A549 (cell line): ENCODE measurements around the gene CDC42SE1. TPM values are rescaled to one million over a fixed set of nuclear protein-coding genes. Genes with fewer than 3 reads are reported as not detected.
"Not testable (repeated sequence)": the region's sequence is repeated elsewhere in the genome, so short reads cannot be mapped to it uniquely, and the experiment has no call there.

Source experiments
- ATAC-seq, 2 experiments: fragments of 200-7000 bp in 1 of 2; fragments of >200 bp in 1 of 2; cut with Nextera tagmentation in 1 of 2; cut with Tn5 transposase in 1 of 2; 3 replicates each; pipeline versions ENCODE4 v1.8.0 to v1.9.1; 2018 to 2020; ENCODE audit warnings: mild to moderate bottlenecking in 1 of 2, moderate library complexity in 1 of 2
- CTCF ChIA-PET: fragments of 300-600 bp; sonication (Branson Sonifier 250); formaldehyde crosslinking; extraction: SDS; loops from one replicate; lab custom pipeline; 2021; ENCODE audit warnings: antibody characterized with exemption, inconsistent platforms; lab: Yijun Ruan, JAX
- POLR2A ChIA-PET: fragments of 350-600 bp; formaldehyde crosslinking; extraction: SDS; loops from one replicate; lab custom pipeline; 2021; ENCODE audit warnings: antibody characterized with exemption, inconsistent platforms; lab: Yijun Ruan, JAX
- DNase-seq, 2 experiments: peaks; one replicate each; pipeline versions ENCODE4 v3.0.0 to v3.0.0-alpha.2; 2011 to 2016; ENCODE audit warnings: low read depth in 1 of 2, low spot score in 1 of 2
- FAIRE-seq: peaks from 2 replicates; lab custom pipeline; 2011; peaks lifted over from hg19 to GRCh38; lab: Jason Lieb, UNC
- H3K27ac ChIP-seq, 2 experiments: fragments of >200 bp; sonication (Bioruptor Twin); formaldehyde crosslinking; 3 replicates each; pipeline ENCODE4 v1.5.1; 2016 to 2017
- H3K4me1 ChIP-seq: fragments of >200 bp; sonication (Bioruptor Twin); formaldehyde crosslinking; 3 replicates; pipeline ENCODE4 v1.6.1; 2016
- H3K4me2 ChIP-seq: fragments of >200 bp; sonication (Bioruptor Twin); formaldehyde crosslinking; 3 replicates; pipeline ENCODE4 v1.6.1; 2016
- H3K4me3 ChIP-seq: fragments of >200 bp; sonication (Bioruptor Twin); formaldehyde crosslinking; 3 replicates; pipeline ENCODE4 v1.5.1; 2016
- H3K9me3 ChIP-seq: fragments of >200 bp; sonication (Bioruptor Twin); formaldehyde crosslinking; 3 replicates; pipeline ENCODE4 v1.6.1; 2016
- ATOH8 ChIP-seq: fragments of 250-450 bp; sonication (Bioruptor Pico); IDR thresholded peaks from 2 replicates; pipeline ENCODE4 v1.5.0; 2020; ENCODE audit warnings: low read depth, mild to moderate bottlenecking, moderate library complexity
- CEBPB ChIP-seq, 2 experiments: fragments of >200 bp in 1 of 2; sonication (Bioruptor Twin) in 1 of 2; formaldehyde crosslinking in 1 of 2; IDR thresholded peaks; 2 replicates each; pipeline ENCODE4 v1.6.1; 2012 to 2016
- EP300 ChIP-seq, 2 experiments: fragments of >200 bp; sonication (Bioruptor Twin); formaldehyde crosslinking; IDR thresholded peaks; 2 replicates in 1 of 2; 3 replicates in 1 of 2; pipeline ENCODE4 v1.6.1; 2016 to 2017
- ESRRA ChIP-seq: fragments of 150-350 bp; IDR thresholded peaks from 2 replicates; pipeline ENCODE4 v1.6.1; 2014; ENCODE audit warnings: mild to moderate bottlenecking, low read length, borderline replicate concordance
- FOSL2 ChIP-seq, 2 experiments: fragments of 450-650 bp in 1 of 2; fragments of >200 bp in 1 of 2; sonication (Bioruptor Twin) in 1 of 2; formaldehyde crosslinking; IDR thresholded peaks; 2 replicates each; pipeline versions ENCODE4 v1.5.0 to v1.6.1; 2016 to 2020; ENCODE audit warnings: mild to moderate bottlenecking in 1 of 2, moderate library complexity in 1 of 2
- FOXS1 ChIP-seq: fragments of 250-450 bp; sonication (Bioruptor Pico); IDR thresholded peaks from 2 replicates; pipeline ENCODE4 v1.5.0; 2020; ENCODE audit warnings: mild to moderate bottlenecking, moderate library complexity
- HEYL ChIP-seq: fragments of 250-450 bp; sonication (Bioruptor Pico); IDR thresholded peaks from 2 replicates; pipeline ENCODE4 v1.8.0; 2021; ENCODE audit warnings: mild to moderate bottlenecking, moderate library complexity
- HOXA7 ChIP-seq: fragments of 250-450 bp; sonication (Bioruptor Pico); IDR thresholded peaks from 2 replicates; pipeline ENCODE4 v1.5.0; 2020; ENCODE audit warnings: mild to moderate bottlenecking, moderate library complexity
- HOXB5 ChIP-seq: fragments of 250-450 bp; sonication (Bioruptor Pico); IDR thresholded peaks from 2 replicates; pipeline ENCODE4 v1.5.0; 2020; ENCODE audit warnings: mild to moderate bottlenecking, moderate library complexity
- MAFK ChIP-seq: fragments of 450-650 bp; IDR thresholded peaks from 2 replicates; pipeline ENCODE4 v1.6.1; 2014; ENCODE audit not compliant: partially characterized antibody
- MAX ChIP-seq: IDR thresholded peaks from 2 replicates; pipeline ENCODE4 v1.6.1; 2012
- NPAS2 ChIP-seq: fragments of 250-450 bp; sonication (Bioruptor Pico); IDR thresholded peaks from 2 replicates; pipeline ENCODE4 v1.8.0; 2022; ENCODE audit warnings: mild to moderate bottlenecking, moderate library complexity, borderline replicate concordance
- NR3C1 ChIP-seq: fragments of >200 bp; sonication (Bioruptor Twin); formaldehyde crosslinking; IDR thresholded peaks from 3 replicates; pipeline ENCODE4 v1.6.1; 2017
- POLR2AphosphoS2 ChIP-seq: conservative IDR thresholded peaks from 2 replicates; pipeline ENCODE4 v1.6.1; 2012; ENCODE audit warnings: low read length, improper control_type of control experiment, inconsistent platforms
- RAD21 ChIP-seq, 2 experiments: fragments of >200 bp in 1 of 2; sonication (Bioruptor Twin) in 1 of 2; formaldehyde crosslinking in 1 of 2; IDR thresholded peaks in 1 of 2; conservative IDR thresholded peaks in 1 of 2; 2 replicates in 1 of 2; 3 replicates in 1 of 2; pipeline ENCODE4 v1.6.1; 2012 to 2018; ENCODE audit warnings: inconsistent platforms in 1 of 2
- RFX5 ChIP-seq: fragments of 450-650 bp; IDR thresholded peaks from 2 replicates; pipeline ENCODE4 v1.7.1; 2014; ENCODE audit warnings: antibody characterized with exemption, mild to moderate bottlenecking, moderate library complexity
- SMC3 ChIP-seq: fragments of >200 bp; sonication (Bioruptor Twin); formaldehyde crosslinking; IDR thresholded peaks from 3 replicates; pipeline ENCODE4 v1.6.1; 2018; ENCODE audit warnings: inconsistent platforms
- TFCP2L1 ChIP-seq: fragments of 250-450 bp; sonication (Bioruptor Pico); IDR thresholded peaks from 2 replicates; pipeline ENCODE4 v1.5.0; 2021; ENCODE audit warnings: mild to moderate bottlenecking
- WGBS: methylation state at CpG from one replicate; pipeline ENCODE4 v1.1.6; 2017; ENCODE audit errors: missing lambda C conversion rate; 5-methylcytosine and 5-hydroxymethylcytosine counted together
- polyA plus RNA-seq, 4 experiments: library from polyadenylated mRNA; depleted of rRNA in 3 of 4; stranded (reverse); fragments of >200 nt; fragmentation: RNase III in 1 of 4; extraction: RNeasy Plus Mini Kit Qiagen cat#74134 plus additional on column Dnase treatment in 1 of 4; gene quantifications; 2 replicates in 3 of 4; 3 replicates in 1 of 4; pipeline ENCODE4 v1.2.3, GENCODE V29; 2011 to 2017
- TF ChIP-seq, protein P1 (sequence below): IDR thresholded peaks from 2 replicates; pipeline ENCODE4 v1.6.1; 2012; ENCODE audit warnings: low read depth, borderline replicate concordance

Gene CDC42SE1
- polyA plus RNA-seq, 2 of the 4 experiments (the other 2 are of a cell fraction), result 54.7 to 83.1 TPM

- ATAC-seq, result peak in 1 of 2 experiments; percentile 38; a peak in 1 of 6 replicates
- 67% methylated on average over 2 of the region's 2 CpGs for WGBS
- CTCF ChIA-PET, result interaction anchor here (1.0 to 1.6 kb wide), 3 partner anchors 10 to 28 kb away, joined by 3 to 5 read pairs (median 4); no protein-coding TSS in a partner anchor
Measured at GRCh38 chr1:151106894-151107293, 47.5 kb upstream of the CDC42SE1 start.

GRCh38 chr1:151104630-151105029, 45.2 kb upstream of the CDC42SE1 start:
- no peak for FAIRE-seq
- TF ChIP-seq SMC3 (no peak), ATOH8 (CRISPR knock-in tag) (no peak), HEYL (CRISPR knock-in tag) (no peak), HOXB5 (CRISPR knock-in tag) (no peak), NR3C1 (no peak), POLR2AphosphoS2 (no peak), TFCP2L1 (CRISPR knock-in tag) (no peak), FOSL2 (IDR thresholded peaks at IDR 0.05) (no peak), FOSL2 (CRISPR knock-in tag; IDR thresholded peaks at IDR 0.05) (no peak), NPAS2 (CRISPR knock-in tag) (no peak), EP300 (IDR thresholded peaks at IDR 0.05) (no peak)
- TF ChIP-seq, protein P1, sequence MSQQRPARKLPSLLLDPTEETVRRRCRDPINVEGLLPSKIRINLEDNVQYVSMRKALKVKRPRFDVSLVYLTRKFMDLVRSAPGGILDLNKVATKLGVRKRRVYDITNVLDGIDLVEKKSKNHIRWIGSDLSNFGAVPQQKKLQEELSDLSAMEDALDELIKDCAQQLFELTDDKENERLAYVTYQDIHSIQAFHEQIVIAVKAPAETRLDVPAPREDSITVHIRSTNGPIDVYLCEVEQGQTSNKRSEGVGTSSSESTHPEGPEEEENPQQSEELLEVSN, result no peak

More at GRCh38 chr1:151106894-151107293, 47.5 kb upstream of the CDC42SE1 start:
- Histone ChIP-seq H3K9me3 (no peaks in the 10 kb centered on the region), H3K4me2 (0 out of 3 replicates have a peak overlapping the region, but pooled peaks have one; percentile 11), H3K27ac (no peak overlapping the region), H3K4me3 (no peak overlapping the region), H3K4me1 (peaks cover 8% of the 10 kb centered on the region; the same call in 1 of the 3 replicates)
- no peak for FAIRE-seq
- TF ChIP-seq MAFK (peak; percentile 50), NPAS2 (CRISPR knock-in tag) (no peak)
- POLR2A ChIA-PET, result no interaction called here
- no peak for DNase-seq

DNA sequence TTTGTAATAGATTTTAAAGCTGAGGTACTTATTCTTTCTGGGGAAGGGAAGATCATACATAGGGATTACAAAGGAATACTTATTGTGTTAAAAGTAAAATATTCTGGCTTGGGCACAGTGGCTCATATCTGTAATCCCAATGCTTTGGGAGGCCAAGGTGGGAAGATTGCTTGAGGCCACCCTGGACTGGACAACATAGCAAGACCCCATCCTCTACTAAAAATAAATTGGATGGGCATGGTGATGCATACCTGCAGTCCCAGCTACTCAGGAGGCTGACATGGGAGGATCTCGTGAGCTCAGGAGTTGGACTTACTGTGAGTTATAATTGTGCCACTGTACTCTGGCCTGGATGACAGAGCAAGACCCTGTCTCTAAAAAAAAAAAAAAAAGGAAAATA, 38.7 kb upstream of the CDC42SE1 start:
- ChIA-PET CTCF (interaction anchor here (0.7 to 7.8 kb wide), 9 partner anchors 11 to 281 kb away, joined by 3 to 132 read pairs (median 12); partner anchors contain the start of genes CDC42SE1, GABPB2, MLLT11 and TNFAIP8L2), POLR2A (no interaction called here)
- no peak overlapping the region for H3K27ac ChIP-seq
- TF ChIP-seq MAX (no peak), CEBPB (IDR thresholded peaks at IDR 0.05) (no peak), RAD21 (conservative IDR thresholded peaks at IDR 0.05 in 1 of 2, IDR thresholded peaks at IDR 0.05 in 1 of 2) (no peak), HOXA7 (CRISPR knock-in tag) (no peak), ESRRA (no peak), HOXB5 (CRISPR knock-in tag) (no peak), FOXS1 (CRISPR knock-in tag) (no peak), RFX5 (no peak), MAFK (no peak)
- WGBS, result 86% methylated on average over 1 of the region's 1 CpG
- FAIRE-seq (no peak), ATAC-seq (no peak), DNase-seq (no peak)
- no peaks in the 10 kb centered on the region for H3K4me1 ChIP-seq
- no peaks in the 10 kb centered on the region for H3K9me3 ChIP-seq
- no peak overlapping the region for H3K4me2 ChIP-seq
- H3K4me3 ChIP-seq, result no peak overlapping the region

More at GRCh38 chr1:151104630-151105029, 45.2 kb upstream of the CDC42SE1 start:
- H3K4me1 ChIP-seq, result peaks cover 8% of the 10 kb centered on the region; the same call in 1 of the 3 replicates
- H3K4me2 ChIP-seq, result no peak overlapping the region
- no peak overlapping the region for H3K27ac ChIP-seq
- H3K9me3 ChIP-seq, result no peaks in the 10 kb centered on the region
- H3K4me3 ChIP-seq, result no peak overlapping the region
- ChIA-PET CTCF (interaction anchor here (0.6 to 0.7 kb wide), 2 partner anchors 11 to 51 kb away, joined by 3 read pairs; no protein-coding TSS in a partner anchor), POLR2A (interaction anchor here (0.6 kb wide), 1 partner anchor 294 kb away, joined by 7 read pairs; no protein-coding TSS in a partner anchor)
- DNase-seq (no peak), ATAC-seq (no peak)

- WGBS, result 55% methylated on average over 6 of the region's 6 CpGs
- H3K9me3 ChIP-seq, H3K27ac ChIP-seq, H3K4me1 ChIP-seq, H3K4me3 ChIP-seq, DNase-seq, FAIRE-seq, POLR2A ChIA-PET, ATAC-seq: not testable (repeated sequence)
- CTCF ChIA-PET, result interaction anchor here (0.5 to 7.8 kb wide), 9 partner anchors 10 to 128 kb away, joined by 3 to 132 read pairs (median 5); partner anchors contain the start of genes CDC42SE1, GABPB2, MLLT11 and TNFAIP8L2
- 0 out of 3 replicates have a peak overlapping the region, but pooled peaks have one; percentile 4 for H3K4me2 ChIP-seq
Measured at GRCh38 chr1:151097426-151097825, 38.0 kb upstream of the CDC42SE1 start.
